ENCODE results near the gene NUP210.

The NUP210 gene

DNA sequence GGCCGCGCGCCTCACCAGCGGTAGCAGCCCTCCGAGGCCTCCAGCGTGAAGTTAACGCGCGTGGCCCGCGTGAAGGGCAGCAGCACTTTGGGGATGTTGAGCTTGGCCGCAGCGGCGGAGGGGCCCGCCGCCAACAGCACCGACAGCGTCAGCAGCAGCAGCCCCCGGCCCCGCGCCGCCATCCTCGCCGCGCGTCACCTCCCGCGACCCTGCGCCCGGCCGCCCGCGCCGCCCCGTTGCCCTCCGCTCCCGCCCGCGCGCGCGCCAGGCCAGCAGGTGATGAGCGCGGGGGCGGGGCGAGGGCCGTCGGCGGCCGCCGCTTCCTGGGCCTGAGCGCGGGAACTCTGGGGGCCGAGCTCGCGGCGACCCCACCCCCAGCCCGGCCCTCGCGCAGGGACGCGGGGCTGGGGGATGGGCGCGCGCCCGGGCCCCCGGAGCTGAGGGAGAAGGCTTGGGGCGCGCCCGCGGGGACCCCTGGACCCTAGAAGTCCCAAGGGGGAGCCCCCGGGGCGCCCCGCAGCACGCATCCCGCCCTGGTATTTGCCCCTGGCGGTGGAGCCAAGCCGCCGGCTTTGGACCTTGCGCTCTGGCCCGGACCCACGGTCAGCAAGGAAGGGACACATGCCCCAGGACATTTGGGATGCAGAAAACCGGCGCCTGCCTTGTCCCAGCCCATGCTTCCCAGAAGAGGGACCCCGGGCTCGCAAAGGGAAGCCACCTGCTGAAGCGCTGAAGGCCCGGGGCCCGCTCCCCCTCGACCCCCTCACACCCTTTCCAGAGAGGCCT lies at the start of gene NUP210:
TSS of gene NUP210 (minus strand) at position 278 of the 786 bp plus-strand sequence. CDS start at position 182, 96 bp downstream.
- DNase-seq (ENCODE audit: low read depth): no peak
- TF ChIP-seq, protein P1, sequence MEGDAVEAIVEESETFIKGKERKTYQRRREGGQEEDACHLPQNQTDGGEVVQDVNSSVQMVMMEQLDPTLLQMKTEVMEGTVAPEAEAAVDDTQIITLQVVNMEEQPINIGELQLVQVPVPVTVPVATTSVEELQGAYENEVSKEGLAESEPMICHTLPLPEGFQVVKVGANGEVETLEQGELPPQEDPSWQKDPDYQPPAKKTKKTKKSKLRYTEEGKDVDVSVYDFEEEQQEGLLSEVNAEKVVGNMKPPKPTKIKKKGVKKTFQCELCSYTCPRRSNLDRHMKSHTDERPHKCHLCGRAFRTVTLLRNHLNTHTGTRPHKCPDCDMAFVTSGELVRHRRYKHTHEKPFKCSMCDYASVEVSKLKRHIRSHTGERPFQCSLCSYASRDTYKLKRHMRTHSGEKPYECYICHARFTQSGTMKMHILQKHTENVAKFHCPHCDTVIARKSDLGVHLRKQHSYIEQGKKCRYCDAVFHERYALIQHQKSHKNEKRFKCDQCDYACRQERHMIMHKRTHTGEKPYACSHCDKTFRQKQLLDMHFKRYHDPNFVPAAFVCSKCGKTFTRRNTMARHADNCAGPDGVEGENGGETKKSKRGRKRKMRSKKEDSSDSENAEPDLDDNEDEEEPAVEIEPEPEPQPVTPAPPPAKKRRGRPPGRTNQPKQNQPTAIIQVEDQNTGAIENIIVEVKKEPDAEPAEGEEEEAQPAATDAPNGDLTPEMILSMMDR (conservative IDR thresholded peaks at IDR 0.05; ENCODE audit: low read depth, low read length): no peak
- H3K4me3 ChIP-seq (ENCODE audit: low read length): peak within 1 kb of the TSS; percentile 50

GRCh38 chr3:13466781-13467180 lies 46.7 kb upstream of the NUP210 start:
- H3K4me3 ChIP-seq (ENCODE audit: low read length): no peak overlapping the region
- TF ChIP-seq, protein P1 (conservative IDR thresholded peaks at IDR 0.05; ENCODE audit: low read depth, low read length): no peak
- no peak for DNase-seq (ENCODE audit: low read depth)

DNA sequence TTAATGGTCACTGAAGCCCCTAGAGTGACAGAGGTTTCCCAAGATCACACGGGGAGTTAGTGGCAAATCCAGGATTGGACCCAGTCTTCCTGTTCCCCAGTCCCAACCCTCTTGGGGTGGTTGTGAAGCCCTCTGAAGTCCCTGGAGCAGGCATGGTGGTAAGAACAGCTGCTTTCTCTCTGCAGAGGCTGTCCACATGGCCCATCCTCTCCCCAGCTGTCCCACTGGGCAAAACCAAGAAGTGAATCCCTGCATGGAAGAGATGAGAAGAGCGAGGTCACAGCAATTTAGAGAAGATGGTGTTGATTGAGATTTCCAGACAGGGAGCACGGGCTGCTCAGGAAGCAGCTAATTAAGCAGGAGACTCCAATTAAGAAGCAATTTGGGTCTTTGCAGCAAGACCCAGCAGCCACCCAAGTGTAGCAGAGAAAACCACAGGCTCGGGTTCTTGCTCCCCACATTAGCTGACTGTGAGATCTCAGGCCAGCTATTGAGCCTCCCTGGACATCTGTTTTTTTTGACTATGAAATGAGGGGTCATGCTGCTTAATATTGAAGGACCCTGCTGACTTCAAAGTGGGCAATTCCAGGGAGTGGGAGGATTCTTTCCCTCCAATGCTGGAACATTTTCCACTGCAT lies 45.2 kb upstream of the NUP210 start:
- H3K4me3 ChIP-seq (ENCODE audit: low read length): no peak overlapping the region
- no peak for DNase-seq (ENCODE audit: low read depth)
- TF ChIP-seq, protein P1 (conservative IDR thresholded peaks at IDR 0.05; ENCODE audit: low read depth, low read length): no peak

- no peak for DNase-seq (ENCODE audit: low read depth)
- H3K4me3 ChIP-seq (ENCODE audit: low read length): no peak overlapping the region
- TF ChIP-seq, protein P1 (conservative IDR thresholded peaks at IDR 0.05; ENCODE audit: low read depth, low read length): no peak
Measured at GRCh38 chr3:13463618-13464400, 43.7 kb upstream of the NUP210 start.

GRCh38 chr3:13462822-13463221 lies 42.7 kb upstream of the NUP210 start:
- no peak for DNase-seq (ENCODE audit: low read depth)
- no peak overlapping the region for H3K4me3 ChIP-seq (ENCODE audit: low read length)
- TF ChIP-seq, protein P1 (conservative IDR thresholded peaks at IDR 0.05; ENCODE audit: low read depth, low read length): no peak

- H3K4me3 ChIP-seq (ENCODE audit: low read length): no peak overlapping the region
- TF ChIP-seq, protein P1 (conservative IDR thresholded peaks at IDR 0.05; ENCODE audit: low read depth, low read length): no peak
- DNase-seq (ENCODE audit: low read depth): no peak
Measured at GRCh38 chr3:13462125-13462629, 42.1 kb upstream of the NUP210 start.

Data from retinal pigment epithelial cell (primary cell).